Measurements from ENCODE around the gene GOLPH3. TPM values are rescaled to one million over a fixed set of nuclear protein-coding genes. Genes with fewer than 3 reads are reported as not detected.

Gene GOLPH3
- total RNA-seq, 1 donor, result 44.2 TPM

DNA sequence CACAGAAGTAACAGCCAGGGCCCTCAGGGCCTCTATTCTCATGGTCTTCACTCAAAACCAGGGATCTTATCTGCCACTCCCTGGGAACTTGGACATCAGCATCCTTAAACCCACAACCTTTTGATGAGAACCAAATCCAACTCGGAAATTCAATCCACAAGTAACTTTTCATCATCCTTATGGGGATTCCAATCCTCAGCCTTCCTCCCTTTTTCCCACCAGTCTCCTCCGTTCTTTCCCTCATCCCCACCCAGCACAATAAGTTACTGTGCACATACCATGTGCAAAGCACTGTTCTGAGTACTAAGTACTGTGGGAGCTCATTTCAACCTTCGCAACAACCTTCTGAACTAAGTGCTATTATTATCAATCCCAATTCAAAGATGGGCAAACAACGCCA is 17.0 kb downstream of the GOLPH3 start:
- no peaks in the 10 kb centered on the region for H3K9me3 ChIP-seq (ENCODE audit: low read depth, low read length)
- no peaks in the 10 kb centered on the region for H3K27me3 ChIP-seq (ENCODE audit: insufficient read depth, low read length)
- H3K4me1 ChIP-seq (ENCODE audit: insufficient read depth, low read length), result peaks cover 29% of the 10 kb centered on the region
- no peak overlapping the region for H3K4me3 ChIP-seq (ENCODE audit: low read length)

DNA sequence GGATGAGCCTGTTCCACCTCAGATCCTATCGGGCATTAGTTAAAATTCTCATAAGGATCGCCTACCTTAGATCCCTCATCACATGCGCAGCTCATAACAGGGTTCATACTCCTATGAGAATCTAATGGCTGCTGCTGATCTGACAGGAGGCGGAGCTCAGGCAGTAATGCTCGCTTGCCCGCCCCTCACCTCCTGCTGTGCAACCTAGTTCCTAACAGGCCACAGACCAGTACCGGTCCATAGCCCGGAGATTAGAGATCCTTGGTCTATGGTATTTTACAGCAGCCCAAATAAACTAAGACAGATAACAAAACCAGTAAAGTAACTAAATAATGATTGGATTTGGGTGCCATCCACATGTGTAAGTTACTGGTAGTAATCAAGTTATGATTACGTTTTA is 17.5 kb downstream of the GOLPH3 start:
- Histone ChIP-seq H3K27me3 (ENCODE audit: insufficient read depth, low read length) (no peaks in the 10 kb centered on the region), H3K4me1 (ENCODE audit: insufficient read depth, low read length) (peaks cover 29% of the 10 kb centered on the region), H3K4me3 (ENCODE audit: low read length) (no peak overlapping the region), H3K9me3 (ENCODE audit: low read depth, low read length) (no peaks in the 10 kb centered on the region)

GRCh38 chr5:32155211-32155610 is 18.9 kb downstream of the GOLPH3 start:
- H3K9me3 ChIP-seq (ENCODE audit: low read depth, low read length), result no peaks in the 10 kb centered on the region
- no peak overlapping the region for H3K4me3 ChIP-seq (ENCODE audit: low read length)
- peaks cover 28% of the 10 kb centered on the region for H3K4me1 ChIP-seq (ENCODE audit: insufficient read depth, low read length)
- H3K27me3 ChIP-seq (ENCODE audit: insufficient read depth, low read length), result no peaks in the 10 kb centered on the region

GRCh38 chr5:32153723-32154122 is 20.4 kb downstream of the GOLPH3 start:
- Histone ChIP-seq H3K4me1 (ENCODE audit: insufficient read depth, low read length) (peaks cover 24% of the 10 kb centered on the region), H3K27me3 (ENCODE audit: insufficient read depth, low read length) (no peaks in the 10 kb centered on the region), H3K4me3 (ENCODE audit: low read length) (no peak overlapping the region), H3K9me3 (ENCODE audit: low read depth, low read length) (no peaks in the 10 kb centered on the region)

- no peaks in the 10 kb centered on the region for H3K9me3 ChIP-seq (ENCODE audit: low read depth, low read length)
- H3K4me1 ChIP-seq (ENCODE audit: insufficient read depth, low read length), result peaks cover 33% of the 10 kb centered on the region
These were observed 22.9 kb downstream of the GOLPH3 start for GRCh38 chr5:32151198-32151597.

DNA sequence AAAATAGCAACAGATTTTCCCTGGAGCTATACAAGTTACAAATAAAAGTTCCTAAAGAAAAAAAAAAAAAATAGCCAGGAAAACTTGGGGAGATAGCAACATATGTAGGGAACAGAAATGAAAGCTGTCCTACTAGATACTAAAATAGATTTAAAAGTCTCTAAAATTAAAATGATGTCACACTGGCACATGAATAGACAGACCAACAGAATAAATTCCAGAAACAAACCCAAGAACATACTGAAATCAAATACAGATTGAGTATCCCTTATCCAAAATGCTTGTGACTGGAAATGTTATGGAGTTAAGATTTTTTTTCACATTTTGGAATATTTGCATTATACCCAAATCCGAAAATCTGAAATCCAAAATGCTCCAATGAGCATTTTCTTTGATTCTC is 23.8 kb downstream of the GOLPH3 start:
- Histone ChIP-seq H3K4me1 (ENCODE audit: insufficient read depth, low read length) (peaks cover 33% of the 10 kb centered on the region), H3K4me3 (ENCODE audit: low read length) (no peak overlapping the region), H3K9me3 (ENCODE audit: low read depth, low read length) (no peaks in the 10 kb centered on the region), H3K27me3 (ENCODE audit: insufficient read depth, low read length) (no peaks in the 10 kb centered on the region)

More at GRCh38 chr5:32151198-32151597, 22.9 kb downstream of the GOLPH3 start:
- H3K27me3 ChIP-seq (ENCODE audit: insufficient read depth, low read length), result no peaks in the 10 kb centered on the region
- H3K4me3 ChIP-seq (ENCODE audit: low read length), result no peak overlapping the region

GRCh38 chr5:32147959-32148358 is 26.2 kb downstream of the GOLPH3 start:
- Histone ChIP-seq H3K4me3 (ENCODE audit: low read length) (no peak overlapping the region), H3K4me1 (ENCODE audit: insufficient read depth, low read length) (peaks cover 24% of the 10 kb centered on the region), H3K27me3 (ENCODE audit: insufficient read depth, low read length) (no peaks in the 10 kb centered on the region), H3K9me3 (ENCODE audit: low read depth, low read length) (no peaks in the 10 kb centered on the region)

GRCh38 chr5:32147236-32147635 is 26.9 kb downstream of the GOLPH3 start:
- Histone ChIP-seq H3K4me3 (ENCODE audit: low read length) (no peak overlapping the region), H3K4me1 (ENCODE audit: insufficient read depth, low read length) (peaks cover 24% of the 10 kb centered on the region), H3K27me3 (ENCODE audit: insufficient read depth, low read length) (no peaks in the 10 kb centered on the region), H3K9me3 (ENCODE audit: low read depth, low read length) (no peaks in the 10 kb centered on the region)

DNA sequence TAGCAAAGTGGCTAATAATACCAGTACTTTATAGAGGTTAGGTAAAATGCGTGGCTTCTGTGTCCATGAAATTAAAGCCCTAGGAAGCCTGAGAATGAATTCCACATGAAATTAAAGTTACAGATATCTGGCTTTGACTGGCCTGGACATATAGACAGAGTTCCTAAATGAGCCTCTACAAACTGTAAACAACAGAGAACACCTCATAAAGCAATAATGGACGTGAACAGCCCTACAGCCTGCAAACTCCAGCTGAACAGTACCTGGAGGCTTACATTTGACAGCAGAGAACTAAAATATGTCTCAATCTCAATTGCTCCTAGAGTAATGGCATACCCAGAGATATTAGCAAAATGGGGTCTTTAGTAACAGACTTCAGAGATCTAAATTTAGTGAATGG is 28.7 kb downstream of the GOLPH3 start:
- Histone ChIP-seq H3K4me1 (ENCODE audit: insufficient read depth, low read length) (peaks cover 24% of the 10 kb centered on the region), H3K4me3 (ENCODE audit: low read length) (no peak overlapping the region), H3K9me3 (ENCODE audit: low read depth, low read length) (no peaks in the 10 kb centered on the region), H3K27me3 (ENCODE audit: insufficient read depth, low read length) (no peaks in the 10 kb centered on the region)

- peaks cover 22% of the 10 kb centered on the region for H3K4me1 ChIP-seq (ENCODE audit: insufficient read depth, low read length)
- H3K27me3 ChIP-seq (ENCODE audit: insufficient read depth, low read length), result no peaks in the 10 kb centered on the region
- H3K9me3 ChIP-seq (ENCODE audit: low read depth, low read length), result no peaks in the 10 kb centered on the region
- H3K4me3 ChIP-seq (ENCODE audit: low read length), result no peak overlapping the region
These were observed 29.5 kb downstream of the GOLPH3 start for GRCh38 chr5:32144378-32145207.

DNA sequence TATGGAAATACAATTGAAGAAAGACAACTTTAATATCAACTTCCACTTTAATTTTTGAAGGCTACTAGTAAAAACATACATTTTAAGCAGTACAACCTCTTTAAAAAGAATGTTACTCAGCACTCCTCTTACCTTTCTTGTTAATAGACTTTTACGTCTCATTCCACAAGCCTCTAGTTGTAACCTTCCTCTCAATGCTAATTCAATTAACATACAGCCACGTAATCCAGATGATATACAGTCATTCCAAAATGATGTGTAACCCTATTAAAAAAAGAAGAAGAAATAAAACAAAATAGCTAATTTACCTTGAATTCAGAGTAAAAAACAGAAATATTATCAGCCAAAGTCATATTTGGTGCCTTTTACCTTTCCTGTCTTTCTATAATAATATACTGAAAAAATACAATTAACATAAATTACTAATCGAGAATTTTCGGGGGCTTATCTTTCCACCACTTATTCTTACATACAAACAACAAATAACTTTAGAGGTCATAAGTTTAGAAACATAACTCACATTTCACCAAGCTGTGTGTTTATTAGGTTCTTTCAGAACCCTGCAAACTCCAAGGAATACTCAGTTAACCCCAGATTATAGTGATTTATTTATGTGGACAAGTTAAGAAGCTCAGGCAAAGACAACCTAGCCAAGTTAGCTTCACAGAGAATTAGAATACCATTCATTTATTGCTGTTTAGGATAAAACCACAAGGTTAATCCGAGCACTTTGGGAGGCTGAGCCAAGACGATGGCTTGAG is 30.3 kb downstream of the GOLPH3 start:
- no peaks in the 10 kb centered on the region for H3K27me3 ChIP-seq (ENCODE audit: insufficient read depth, low read length)
- no peak overlapping the region for H3K4me3 ChIP-seq (ENCODE audit: low read length)
- H3K9me3 ChIP-seq (ENCODE audit: low read depth, low read length), result no peaks in the 10 kb centered on the region
- H3K4me1 ChIP-seq (ENCODE audit: insufficient read depth, low read length), result peaks cover 17% of the 10 kb centered on the region

DNA sequence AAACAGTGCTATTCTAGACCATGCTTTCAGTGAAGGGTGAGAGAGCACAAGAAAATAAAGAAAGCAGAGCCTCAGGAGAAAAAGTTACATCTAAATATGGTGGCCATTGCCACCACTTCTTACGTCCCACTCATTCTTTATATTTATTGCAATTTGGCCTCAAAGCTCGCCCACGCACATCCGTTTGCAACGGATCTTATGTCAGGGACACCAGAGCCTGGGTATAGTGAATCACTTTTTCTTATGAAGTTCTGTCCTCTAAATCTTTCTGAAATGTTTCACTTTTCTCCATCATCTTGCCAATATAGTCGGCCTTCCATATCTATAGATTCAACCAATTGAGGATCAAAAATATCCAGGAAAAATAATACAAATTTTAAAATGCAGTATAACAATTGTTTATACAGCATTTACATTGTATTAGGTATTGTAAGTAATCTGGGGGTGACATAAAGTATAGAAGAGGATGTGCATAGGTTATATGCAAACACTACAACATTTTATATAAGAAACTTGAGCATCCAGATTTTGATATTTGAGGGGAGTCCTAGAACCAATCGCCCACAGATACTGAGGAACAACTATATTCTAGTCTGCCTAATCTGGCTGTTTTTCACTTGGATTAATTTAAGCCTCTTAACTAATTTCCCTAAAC is 35.2 kb downstream of the GOLPH3 start:
- H3K4me3 ChIP-seq (ENCODE audit: low read length), result no peak overlapping the region
- H3K4me1 ChIP-seq (ENCODE audit: insufficient read depth, low read length), result no peaks in the 10 kb centered on the region
- H3K27me3 ChIP-seq (ENCODE audit: insufficient read depth, low read length), result no peaks in the 10 kb centered on the region
- H3K9me3 ChIP-seq (ENCODE audit: low read depth, low read length), result no peaks in the 10 kb centered on the region

GRCh38 chr5:32136342-32136741 is 37.8 kb downstream of the GOLPH3 start:
- Histone ChIP-seq H3K4me3 (ENCODE audit: low read length) (no peak overlapping the region), H3K4me1 (ENCODE audit: insufficient read depth, low read length) (no peaks in the 10 kb centered on the region), H3K9me3 (ENCODE audit: low read depth, low read length) (no peaks in the 10 kb centered on the region), H3K27me3 (ENCODE audit: insufficient read depth, low read length) (no peaks in the 10 kb centered on the region)

- no peak overlapping the region for H3K4me3 ChIP-seq (ENCODE audit: low read length)
- no peaks in the 10 kb centered on the region for H3K4me1 ChIP-seq (ENCODE audit: insufficient read depth, low read length)
- no peaks in the 10 kb centered on the region for H3K27me3 ChIP-seq (ENCODE audit: insufficient read depth, low read length)
- H3K9me3 ChIP-seq (ENCODE audit: low read depth, low read length), result no peaks in the 10 kb centered on the region
These were observed 39.0 kb downstream of the GOLPH3 start for GRCh38 chr5:32135086-32135485.

DNA sequence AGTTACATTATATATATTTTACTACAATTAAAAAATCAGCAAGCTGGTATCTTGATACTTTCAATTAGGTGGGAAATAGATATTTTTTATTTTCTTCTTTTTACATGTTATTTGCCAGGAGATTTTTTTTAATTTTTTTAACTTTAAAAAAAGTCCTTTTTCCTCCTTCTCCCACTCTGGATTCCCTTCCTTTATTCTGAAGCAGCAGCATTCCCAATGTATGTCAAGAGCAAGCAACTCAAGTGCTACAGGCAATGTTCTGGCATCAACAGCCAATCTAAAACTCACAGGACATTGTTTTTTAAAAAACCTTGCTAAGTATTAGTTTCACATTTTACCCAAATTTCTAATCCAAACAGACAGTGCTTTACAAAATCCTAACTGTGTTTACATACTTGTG is 41.4 kb downstream of the GOLPH3 start:
- H3K4me3 ChIP-seq (ENCODE audit: low read length), result no peak overlapping the region
- H3K27me3 ChIP-seq (ENCODE audit: insufficient read depth, low read length), result no peaks in the 10 kb centered on the region
- H3K9me3 ChIP-seq (ENCODE audit: low read depth, low read length), result no peaks in the 10 kb centered on the region
- H3K4me1 ChIP-seq (ENCODE audit: insufficient read depth, low read length), result no peaks in the 10 kb centered on the region

Measured in mononuclear cell (primary cell).